IMR-90 (cell line): Measurements from ENCODE around the gene PAPSS2.

Source experiments
- BHLHE40 ChIP-seq: fragments of 150-350 bp; IDR thresholded peaks from 2 replicates; pipeline ENCODE4 v1.6.1; 2016; ENCODE audit warnings: mild to moderate bottlenecking, low read depth, low read length
- CEBPB ChIP-seq: IDR thresholded peaks from 2 replicates; pipeline ENCODE4 v1.6.1; 2012; ENCODE audit warnings: low read depth, low read length, improper control_type of control experiment
- CHD1 ChIP-seq: IDR thresholded peaks from 2 replicates; pipeline ENCODE4 v1.6.1; 2012; ENCODE audit warnings: low read depth, low read length, improper control_type of control experiment
- FOS ChIP-seq: fragments of 150-350 bp; IDR thresholded peaks from 2 replicates; pipeline ENCODE4 v1.6.1; 2016; ENCODE audit warnings: low read depth, low read length
- MAFK ChIP-seq: IDR thresholded peaks from 2 replicates; pipeline ENCODE4 v1.6.1; 2012; ENCODE audit warnings: low read depth, low read length, improper control_type of control experiment
- MAZ ChIP-seq: IDR thresholded peaks from 2 replicates; pipeline ENCODE4 v1.6.1; 2012; ENCODE audit warnings: low read depth, mild to moderate bottlenecking, low read length, improper control_type of control experiment, moderate library complexity, borderline replicate concordance
- MXI1 ChIP-seq: IDR thresholded peaks from 2 replicates; pipeline ENCODE4 v1.6.1; 2012; ENCODE audit warnings: low read depth, mild to moderate bottlenecking, low read length, moderate library complexity, borderline replicate concordance
- NFE2L2 ChIP-seq: fragments of 150-350 bp; IDR thresholded peaks from 2 replicates; pipeline ENCODE4 v1.6.1; 2016; ENCODE audit warnings: low read depth, mild to moderate bottlenecking, low read length
- POLR2A ChIP-seq: IDR thresholded peaks from 2 replicates; pipeline ENCODE4 v1.6.1; 2012; ENCODE audit warnings: mild to moderate bottlenecking, low read depth, low read length
- RAD21 ChIP-seq: IDR thresholded peaks from 2 replicates; pipeline ENCODE4 v1.6.1; 2012; ENCODE audit warnings: low read length, improper control_type of control experiment
- RCOR1 ChIP-seq: IDR thresholded peaks from 2 replicates; pipeline ENCODE4 v1.6.1; 2012; ENCODE audit warnings: mild to moderate bottlenecking, low read length, improper control_type of control experiment; ENCODE audit not compliant: insufficient replicate concordance
- RFX5 ChIP-seq: IDR thresholded peaks from 2 replicates; pipeline ENCODE4 v1.8.0; 2012; ENCODE audit warnings: low read depth, mild to moderate bottlenecking, low read length, moderate library complexity
- TF ChIP-seq, protein P1 (sequence below): conservative IDR thresholded peaks from 2 replicates; pipeline ENCODE4 v1.5.1; 2012; ENCODE audit warnings: mild to moderate bottlenecking, low read depth, low read length, improper control_type of control experiment
- TF ChIP-seq, protein P2 (sequence below): fragments of 150-350 bp; IDR thresholded peaks from 2 replicates; pipeline ENCODE4 v1.6.1; 2017; ENCODE audit warnings: mild to moderate bottlenecking, antibody characterized with exemption, low read length, low read depth

DNA sequence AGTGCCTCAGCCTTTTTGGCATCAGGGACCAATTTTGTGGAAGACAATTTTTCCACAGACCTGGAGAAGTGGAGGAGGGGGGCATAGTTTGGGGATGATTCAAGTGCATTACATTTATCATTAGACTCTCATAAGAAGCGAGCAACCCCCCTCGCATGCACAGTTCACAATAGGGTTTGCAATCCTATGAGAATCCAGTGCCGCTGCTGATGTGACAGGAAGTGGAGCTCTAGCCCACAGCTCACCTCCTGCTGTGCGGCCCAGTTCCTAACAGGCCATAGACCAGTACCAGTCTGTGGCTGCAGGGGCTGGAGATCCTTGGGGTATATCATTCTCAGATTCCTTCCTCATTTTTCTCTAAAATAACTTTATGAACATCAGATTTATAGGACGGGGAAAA, 107.6 kb downstream of the PAPSS2 start:
- TF ChIP-seq MAFK (no peak), MXI1 (no peak), MAZ (no peak), CEBPB (no peak), RAD21 (no peak), RCOR1 (no peak), POLR2A (no peak), NFE2L2 (no peak), RFX5 (no peak), FOS (no peak), CHD1 (no peak), BHLHE40 (no peak)
- TF ChIP-seq, protein P1, sequence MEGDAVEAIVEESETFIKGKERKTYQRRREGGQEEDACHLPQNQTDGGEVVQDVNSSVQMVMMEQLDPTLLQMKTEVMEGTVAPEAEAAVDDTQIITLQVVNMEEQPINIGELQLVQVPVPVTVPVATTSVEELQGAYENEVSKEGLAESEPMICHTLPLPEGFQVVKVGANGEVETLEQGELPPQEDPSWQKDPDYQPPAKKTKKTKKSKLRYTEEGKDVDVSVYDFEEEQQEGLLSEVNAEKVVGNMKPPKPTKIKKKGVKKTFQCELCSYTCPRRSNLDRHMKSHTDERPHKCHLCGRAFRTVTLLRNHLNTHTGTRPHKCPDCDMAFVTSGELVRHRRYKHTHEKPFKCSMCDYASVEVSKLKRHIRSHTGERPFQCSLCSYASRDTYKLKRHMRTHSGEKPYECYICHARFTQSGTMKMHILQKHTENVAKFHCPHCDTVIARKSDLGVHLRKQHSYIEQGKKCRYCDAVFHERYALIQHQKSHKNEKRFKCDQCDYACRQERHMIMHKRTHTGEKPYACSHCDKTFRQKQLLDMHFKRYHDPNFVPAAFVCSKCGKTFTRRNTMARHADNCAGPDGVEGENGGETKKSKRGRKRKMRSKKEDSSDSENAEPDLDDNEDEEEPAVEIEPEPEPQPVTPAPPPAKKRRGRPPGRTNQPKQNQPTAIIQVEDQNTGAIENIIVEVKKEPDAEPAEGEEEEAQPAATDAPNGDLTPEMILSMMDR: no peak
- TF ChIP-seq, protein P2, sequence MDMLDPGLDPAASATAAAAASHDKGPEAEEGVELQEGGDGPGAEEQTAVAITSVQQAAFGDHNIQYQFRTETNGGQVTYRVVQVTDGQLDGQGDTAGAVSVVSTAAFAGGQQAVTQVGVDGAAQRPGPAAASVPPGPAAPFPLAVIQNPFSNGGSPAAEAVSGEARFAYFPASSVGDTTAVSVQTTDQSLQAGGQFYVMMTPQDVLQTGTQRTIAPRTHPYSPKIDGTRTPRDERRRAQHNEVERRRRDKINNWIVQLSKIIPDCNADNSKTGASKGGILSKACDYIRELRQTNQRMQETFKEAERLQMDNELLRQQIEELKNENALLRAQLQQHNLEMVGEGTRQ: no peak
